Heart left ventricle (tissue), 13 donors: ENCODE data around the gene KRT7.

Experiments used
- CTCF ChIP-seq, 12 donors: fragments of 200-600 bp; sonication (generic) in 4 of 12; IDR thresholded peaks; one replicate each; pipeline versions ENCODE4 v1.5.0 to v1.8.0; 2018 to 2022; ENCODE audit warnings: antibody characterized with exemption in 12 of 12, mild to moderate bottlenecking in 5 of 12
- POLR2A ChIP-seq, 2 donors: fragments of 450-650 bp; IDR thresholded peaks; one replicate each; pipeline ENCODE4 v1.6.1; 2017; ENCODE audit warnings: antibody characterized with exemption in 2 of 2, mild to moderate bottlenecking in 2 of 2, moderate library complexity in 2 of 2
- donor health status: ischemic (EF 13 %, LVEDD 7.1; RV severe dilation, severe dysfunction).
- donor health status: DM: no; HTN: yes; CAD: no.
- donor health status: DM: no; HTN: no; CAD: no.
- donor health status: ischemic (EF 25% LVEDD 6.9; RV normal size, moderate dysfunction).
- donor health status: ischemic (EF 25% LVEDD 5.7; RV mildly dilated, moderate dysfunction).
- donor health status: ischemic (EF 35%, LVEDD 5.7; RV mildly dilated, moderate dysfunction).
- donor health status: nonischemic (EF 11% LVEDD 7.7; RV severe dilation, severe dysfunction).
- donor health status: DM: yes; HTN: yes; CAD: no.
- donor health status: PGD.
- donor health status: ischemic (EF 29% LVEDD 5.4; RV normal size, mild dysfunction).
- donor health status: nonischemic (EF 23%, LVEDD 6.1; RV moderate dilation, normal function).

- TF ChIP-seq CTCF (IDR thresholded peaks at IDR 0.05) (no peak), POLR2A (IDR thresholded peaks at IDR 0.05) (no peak)
Observed at GRCh38 chr12:52236386-52237050, 3.5 kb downstream of the KRT7 start.
